Activated CD8-positive, alpha-beta T cell treated with anti-CD3 and anti-CD28 coated beads, Interleukin-2, amount 10 ng/mL, durations not matched to agents 7 days and 5 days (primary cell): ENCODE data around the gene UBE2G1. TPM values are rescaled to one million over a fixed set of nuclear protein-coding genes. Genes with fewer than 3 reads are reported as not detected.
A peak's percentile ranks its signal among the peaks of the same experiment; 100 is the strongest.
"Not testable (repeated sequence)": the region's sequence is repeated elsewhere in the genome, so short reads cannot be mapped to it uniquely, and the experiment has no call there.

Experiments
- ATAC-seq: fragments of 150-1000 bp; cut with Tn5 transposase; one replicate; pipeline ENCODE4 v1.10.0; 2021; ENCODE audit warnings: moderate library complexity
- CTCF ChIA-PET: fragments of 350-600 bp; sonication (Branson Sonifier 250); formaldehyde crosslinking; loops from one replicate; lab custom pipeline; 2021; ENCODE audit warnings: antibody characterized with exemption; lab: Charles Lee
- POLR2A ChIA-PET: fragments of 350-600 bp; sonication (Branson Sonifier 250); formaldehyde crosslinking; loops from one replicate; lab custom pipeline; 2021; ENCODE audit warnings: antibody characterized with exemption; lab: Charles Lee
- DNase-seq: peaks from one replicate; pipeline ENCODE4 v3.0.0-alpha.2; 2020
- H3K27ac Mint-ChIP-seq: one replicate; pipeline ENCODE4 v1.8.0; 2021; ENCODE audit warnings: mild to moderate bottlenecking, mixed read lengths
- H3K27me3 Mint-ChIP-seq: one replicate; pipeline ENCODE4 v1.8.0; 2021; ENCODE audit warnings: low read depth, mixed read lengths
- H3K36me3 Mint-ChIP-seq: one replicate; pipeline ENCODE4 v1.8.0; 2021; ENCODE audit warnings: low read depth, mixed read lengths
- H3K4me1 Mint-ChIP-seq: one replicate; pipeline ENCODE4 v1.8.0; 2021; ENCODE audit warnings: low read depth, mixed read lengths
- H3K4me3 Mint-ChIP-seq: one replicate; pipeline ENCODE4 v1.8.0; 2021; ENCODE audit warnings: mild to moderate bottlenecking, mixed read lengths
- H3K9me3 Mint-ChIP-seq: one replicate; pipeline ENCODE4 v1.8.0; 2022; ENCODE audit warnings: mixed read lengths; ENCODE audit not compliant: insufficient read depth
- total RNA-seq, 2 experiments: library from RNA; stranded (reverse); gene quantifications; one replicate each; pipeline ENCODE4 v1.2.3, GENCODE V29; 2021

The UBE2G1 gene
- total RNA-seq, 2 experiments from 2014 or later, result 69.1 TPM

DNA sequence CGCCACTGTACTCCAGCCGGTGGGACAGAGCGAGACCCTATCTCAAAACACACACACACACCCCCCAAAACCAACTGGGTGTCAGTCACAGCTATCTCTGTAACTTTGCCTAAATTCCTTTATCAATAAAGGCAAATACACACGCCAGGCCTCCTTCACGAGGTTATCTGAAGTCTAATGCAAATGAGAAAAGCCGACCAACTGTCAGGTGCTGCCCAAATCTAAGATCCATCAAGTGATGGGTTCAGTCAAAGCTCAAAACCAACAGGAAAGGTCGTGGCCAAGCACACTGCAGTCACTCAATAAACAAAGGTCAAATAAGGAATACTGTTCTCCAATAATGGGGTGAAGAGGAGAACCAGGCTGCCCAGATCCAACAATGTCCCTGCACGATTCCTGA is 103.8 kb downstream of the UBE2G1 start:
- DNase-seq, result no peak
- peaks cover 5% of the 10 kb centered on the region for H3K9me3 Mint-ChIP-seq
- H3K27me3 Mint-ChIP-seq, result no peaks in the 10 kb centered on the region
- ChIA-PET CTCF (interaction anchor here (1.4 to 2.3 kb wide), 3 partner anchors 10 to 13 kb away, joined by 3 to 11 read pairs (median 10); no protein-coding TSS in a partner anchor), POLR2A (interaction anchor here (1.6 to 1.8 kb wide), 3 partner anchors 13 to 120 kb away, joined by 3 to 13 read pairs (median 11); partner anchors contain the start of genes CYB5D2 and ZZEF1)
- H3K4me3 Mint-ChIP-seq, result peak overlapping the region; percentile 91
- H3K27ac Mint-ChIP-seq, result peak overlapping the region; percentile 89
- peaks cover 44% of the 10 kb centered on the region for H3K36me3 Mint-ChIP-seq
- H3K4me1 Mint-ChIP-seq, result peaks cover 42% of the 10 kb centered on the region
- no peak for ATAC-seq

DNA sequence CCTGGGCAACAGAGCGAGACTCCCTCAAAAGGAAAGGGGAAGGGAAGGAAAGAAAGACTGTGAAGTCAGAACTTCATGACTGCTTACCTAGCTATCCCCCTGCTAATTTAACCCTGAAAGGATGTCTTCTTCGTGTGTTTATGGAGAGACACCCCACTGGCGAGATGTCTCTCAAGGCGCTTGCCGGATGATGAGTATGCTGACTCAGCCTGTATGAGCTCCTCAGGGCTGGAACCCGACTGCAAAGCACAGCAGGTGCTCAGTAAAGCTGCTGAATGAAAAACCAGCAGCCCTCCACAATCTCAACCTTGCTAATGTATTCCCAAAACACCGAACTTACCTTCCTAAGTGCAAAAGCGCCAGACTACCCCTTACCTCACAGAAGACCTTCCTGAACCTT is 105.0 kb downstream of the UBE2G1 start:
- no peak for ATAC-seq
- Mint-ChIP-seq H3K4me3 (peak overlapping the region; percentile 23), H3K4me1 (peaks cover 49% of the 10 kb centered on the region), H3K36me3 (peaks cover 52% of the 10 kb centered on the region), H3K27me3 (no peaks in the 10 kb centered on the region), H3K27ac (no peak overlapping the region), H3K9me3 (peaks cover 5% of the 10 kb centered on the region)
- ChIA-PET POLR2A (interaction anchor here (0.7 kb wide), 1 partner anchor 31 kb away, joined by 3 read pairs; no protein-coding TSS in a partner anchor), CTCF (interaction anchor here (1.1 kb wide), 1 partner anchor 42 kb away, joined by 4 read pairs; no protein-coding TSS in a partner anchor)
- no peak for DNase-seq

DNA sequence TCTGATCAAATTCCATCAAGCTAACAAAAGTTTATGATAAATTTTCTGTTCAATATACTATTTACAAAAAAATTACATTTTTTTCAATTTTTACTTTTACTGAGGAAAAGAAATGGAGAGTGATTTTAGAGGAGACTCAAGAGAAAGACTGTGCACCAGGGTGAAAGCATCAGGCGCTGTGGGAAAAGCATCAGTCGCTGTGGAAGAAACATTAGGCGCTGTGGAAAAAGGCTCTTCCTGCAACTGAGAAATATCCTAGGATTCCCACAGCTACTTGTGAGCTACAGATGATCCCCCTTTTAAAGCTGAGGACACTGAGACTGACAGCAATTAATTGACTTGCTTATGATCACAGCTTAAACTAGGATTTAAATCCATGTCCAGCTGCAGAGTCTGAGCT is 107.6 kb downstream of the UBE2G1 start:
- H3K27ac Mint-ChIP-seq, result no peak overlapping the region
- DNase-seq (no peak), ATAC-seq (no peak)
- H3K27me3 Mint-ChIP-seq, result no peaks in the 10 kb centered on the region
- H3K4me1 Mint-ChIP-seq, result peaks cover 40% of the 10 kb centered on the region
- peaks cover 61% of the 10 kb centered on the region for H3K36me3 Mint-ChIP-seq
- peaks cover 5% of the 10 kb centered on the region for H3K9me3 Mint-ChIP-seq
- H3K4me3 Mint-ChIP-seq, result no peak overlapping the region
- ChIA-PET POLR2A (no interaction called here), CTCF (interaction anchor here (2.2 to 3.3 kb wide), 2 partner anchors 9 kb away, joined by 6 to 22 read pairs; no protein-coding TSS in a partner anchor)

DNA sequence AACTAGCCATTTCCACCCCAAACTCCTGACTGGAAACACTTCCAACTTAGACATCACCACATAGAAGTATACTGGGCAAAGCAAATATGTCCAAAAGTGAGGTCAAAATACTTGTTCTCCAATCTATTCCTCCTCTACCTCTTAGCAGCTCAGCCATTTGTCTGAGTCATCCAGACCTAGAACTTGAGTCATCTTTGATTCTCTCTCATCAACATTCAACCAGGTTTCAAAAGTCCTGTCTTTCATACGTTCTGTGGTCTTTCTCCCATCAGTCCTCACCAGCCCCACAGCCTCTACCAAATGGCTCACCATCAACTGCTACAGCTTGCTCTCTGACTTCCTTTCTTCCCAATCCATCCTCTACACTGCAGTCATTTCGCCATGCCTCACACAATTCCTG is 109.5 kb downstream of the UBE2G1 start:
- peaks cover 58% of the 10 kb centered on the region for H3K36me3 Mint-ChIP-seq
- ATAC-seq (no peak), DNase-seq (no peak)
- H3K27me3 Mint-ChIP-seq, result no peaks in the 10 kb centered on the region
- H3K9me3 Mint-ChIP-seq, result peaks cover 5% of the 10 kb centered on the region
- no peak overlapping the region for H3K4me3 Mint-ChIP-seq
- ChIA-PET POLR2A (no interaction called here), CTCF (interaction anchor here (0.7 kb wide), 1 partner anchor 338 kb away, joined by 3 read pairs; no protein-coding TSS in a partner anchor)
- H3K27ac Mint-ChIP-seq, result no peak overlapping the region
- H3K4me1 Mint-ChIP-seq, result peaks cover 30% of the 10 kb centered on the region

DNA sequence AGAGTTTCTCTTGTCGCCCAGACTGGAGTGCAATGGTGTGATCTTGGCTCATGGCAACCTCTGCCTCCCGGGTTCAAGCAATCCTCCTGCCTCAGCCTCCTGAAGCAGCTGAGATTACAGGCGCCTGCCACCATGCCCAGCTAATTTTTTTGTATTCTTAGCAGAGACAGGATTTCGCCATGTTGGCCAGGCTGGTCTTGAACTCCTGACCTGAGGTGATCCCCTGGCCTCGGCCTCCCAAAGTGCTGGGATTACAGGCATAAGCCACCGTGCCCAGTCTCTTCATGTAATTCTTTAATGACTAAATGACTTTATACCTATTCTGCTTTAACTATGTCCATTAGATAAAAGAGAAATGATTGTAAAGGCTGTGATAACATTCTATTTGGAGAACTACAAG is 111.2 kb downstream of the UBE2G1 start:
- CTCF ChIA-PET, result interaction anchor here (1.0 kb wide), 1 partner anchor 40 kb away, joined by 5 read pairs; no protein-coding TSS in a partner anchor
- H3K36me3 Mint-ChIP-seq, result peaks cover 45% of the 10 kb centered on the region

DNA sequence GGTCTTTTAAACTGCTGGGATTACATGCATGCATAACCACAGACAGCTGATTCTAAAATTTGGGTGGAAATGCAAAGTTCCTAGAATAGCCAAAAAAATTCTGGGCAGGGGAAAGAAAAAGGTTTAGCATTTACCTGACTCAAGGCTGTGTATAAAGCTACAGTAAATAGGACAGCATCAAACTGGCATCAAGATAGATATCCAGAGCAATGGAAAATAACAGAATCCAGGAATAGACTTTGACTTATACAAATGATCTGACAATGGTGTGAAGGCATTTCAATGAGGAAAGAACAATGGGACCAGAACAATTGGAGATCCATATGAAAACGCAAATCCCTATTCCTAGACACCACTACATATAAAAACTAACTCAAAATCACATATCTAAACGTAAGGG is 115.6 kb downstream of the UBE2G1 start:
- H3K4me1 Mint-ChIP-seq, result peaks cover 31% of the 10 kb centered on the region

More for the DNA sequence above, 111.2 kb downstream of the UBE2G1 start:
- H3K9me3 Mint-ChIP-seq, H3K27me3 Mint-ChIP-seq, DNase-seq, H3K27ac Mint-ChIP-seq, ATAC-seq, H3K4me3 Mint-ChIP-seq: not testable (repeated sequence)
- POLR2A ChIA-PET, result interaction anchor here (0.7 kb wide), 1 partner anchor 85 kb away, joined by 3 read pairs; no protein-coding TSS in a partner anchor
- peaks cover 27% of the 10 kb centered on the region for H3K4me1 Mint-ChIP-seq

DNA sequence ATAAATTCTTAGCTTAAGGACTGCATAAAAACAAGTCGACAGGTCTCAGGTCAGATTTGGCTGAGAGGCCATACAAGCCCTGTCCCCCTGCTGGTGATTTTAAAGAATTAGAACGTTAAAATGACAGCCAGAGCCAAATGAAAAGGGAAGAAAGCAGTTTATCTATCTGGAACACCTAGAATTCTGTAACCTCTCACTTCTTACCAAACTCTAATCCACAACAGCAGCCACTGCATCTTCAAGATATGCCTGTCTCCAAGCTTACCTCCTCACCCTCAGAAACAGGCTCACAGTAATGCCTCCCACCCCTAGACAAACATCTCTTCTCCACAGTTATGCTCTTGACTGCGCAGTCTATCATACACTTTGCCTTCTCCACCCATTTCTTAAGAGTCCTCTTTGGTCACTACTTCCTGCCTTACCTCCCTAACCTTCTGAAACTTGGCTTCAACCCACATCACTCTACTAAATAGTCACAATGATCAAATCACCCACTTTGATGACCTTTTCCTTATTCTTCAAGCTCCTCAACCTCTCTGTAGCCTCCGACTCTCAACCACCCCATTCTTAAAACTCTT is 116.9 kb downstream of the UBE2G1 start:
- no peak overlapping the region for H3K4me3 Mint-ChIP-seq
- DNase-seq, result no peak
- peaks cover 27% of the 10 kb centered on the region for H3K4me1 Mint-ChIP-seq
- no peak for ATAC-seq
- H3K27me3 Mint-ChIP-seq, result no peaks in the 10 kb centered on the region
- peak overlapping the region; percentile 37 for H3K27ac Mint-ChIP-seq
- no peaks in the 10 kb centered on the region for H3K9me3 Mint-ChIP-seq
- H3K36me3 Mint-ChIP-seq, result peaks cover 22% of the 10 kb centered on the region
- POLR2A ChIA-PET, result interaction anchor here (2.2 kb wide), 1 partner anchor 14 kb away, joined by 11 read pairs; the partner anchor contains the start of gene ANKFY1
- CTCF ChIA-PET, result interaction anchor here (0.6 to 3.9 kb wide), 15 partner anchors 9 to 157 kb away, joined by 3 to 22 read pairs (median 8); partner anchors contain the start of gene ANKFY1

More for the DNA sequence above, 115.6 kb downstream of the UBE2G1 start:
- H3K9me3 Mint-ChIP-seq, result no peaks in the 10 kb centered on the region
- DNase-seq (no peak), ATAC-seq (no peak)
- H3K4me3 Mint-ChIP-seq, result no peak overlapping the region
- no peaks in the 10 kb centered on the region for H3K27me3 Mint-ChIP-seq
- ChIA-PET CTCF (interaction anchor here (1.3 to 3.9 kb wide), 9 partner anchors 9 to 375 kb away, joined by 3 to 22 read pairs (median 9); partner anchors contain the start of gene ANKFY1), POLR2A (interaction anchor here (2.2 kb wide), 1 partner anchor 12 kb away, joined by 11 read pairs; the partner anchor contains the start of gene ANKFY1)
- peaks cover 22% of the 10 kb centered on the region for H3K36me3 Mint-ChIP-seq
- no peak overlapping the region for H3K27ac Mint-ChIP-seq

DNA sequence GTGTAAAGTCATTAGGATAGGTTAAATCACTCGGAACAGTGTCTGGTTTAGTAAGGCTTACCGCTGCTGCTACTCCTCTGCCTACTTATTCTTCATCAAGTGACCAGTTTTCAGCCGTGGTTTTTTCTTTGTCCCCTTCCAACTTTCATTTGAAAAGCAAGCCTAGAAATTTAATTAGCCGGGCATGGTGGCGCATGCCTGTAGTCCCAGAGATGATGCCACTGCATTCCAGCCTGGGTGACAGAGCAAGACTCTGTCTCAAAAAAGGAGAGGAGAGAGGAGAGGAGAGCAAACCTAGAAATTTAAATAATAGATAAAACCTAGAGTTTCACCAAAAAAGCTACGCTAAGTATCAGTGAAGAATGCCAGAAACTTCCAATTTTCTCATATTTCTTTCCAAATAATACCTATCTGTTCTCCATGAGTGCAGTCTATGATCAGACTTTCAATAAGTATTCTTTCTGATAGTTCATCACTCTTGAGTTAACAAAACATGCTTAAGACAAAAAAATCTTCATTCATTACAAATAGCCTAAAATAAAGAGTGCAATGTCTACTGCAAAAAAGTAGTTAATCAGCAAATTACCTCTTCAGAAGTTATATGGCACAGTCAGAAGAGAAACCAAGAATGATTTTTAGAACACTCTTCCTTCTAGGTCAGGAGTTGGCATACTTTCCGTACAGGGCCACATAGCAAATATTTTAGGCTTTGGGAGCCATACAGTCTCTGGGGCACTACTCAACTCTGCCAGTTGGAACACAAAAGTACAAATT is 117.8 kb downstream of the UBE2G1 start:
- Mint-ChIP-seq H3K4me1 (peaks cover 27% of the 10 kb centered on the region), H3K27ac (no peak overlapping the region)

DNA sequence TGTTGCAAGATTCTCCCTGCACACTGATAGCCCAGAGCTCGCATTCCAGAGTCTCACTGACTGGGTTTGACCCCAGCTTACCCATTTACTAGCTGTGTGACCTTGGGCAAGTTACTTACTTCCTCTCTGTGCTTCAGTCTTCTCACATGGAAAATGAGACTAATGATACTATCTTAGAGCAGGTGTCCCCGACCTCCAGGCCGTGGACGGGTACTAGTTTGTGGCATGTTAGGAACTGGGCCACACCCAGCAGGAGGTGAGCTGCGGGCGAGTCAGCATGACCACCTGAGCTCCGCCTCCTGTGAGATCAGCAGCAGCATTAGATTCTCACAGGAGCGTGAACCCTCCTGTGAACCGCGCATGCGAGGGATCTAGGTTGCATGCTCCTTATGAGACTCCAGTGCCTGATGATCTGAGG is 118.5 kb downstream of the UBE2G1 start:
- CTCF ChIA-PET, result interaction anchor here (0.7 to 1.5 kb wide), 5 partner anchors 14 to 56 kb away, joined by 3 to 4 read pairs (median 4); no protein-coding TSS in a partner anchor
- Mint-ChIP-seq H3K27ac (peak overlapping the region; percentile 48), H3K27me3 (no peaks in the 10 kb centered on the region), H3K36me3 (peaks cover 20% of the 10 kb centered on the region), H3K4me3 (no peak overlapping the region), H3K9me3 (no peaks in the 10 kb centered on the region), H3K4me1 (peaks cover 24% of the 10 kb centered on the region)
- ATAC-seq (no peak), DNase-seq (no peak)
- POLR2A ChIA-PET, result no interaction called here

More for the DNA sequence above, 117.8 kb downstream of the UBE2G1 start:
- Mint-ChIP-seq H3K4me3 (no peak overlapping the region), H3K9me3 (no peaks in the 10 kb centered on the region), H3K27me3 (no peaks in the 10 kb centered on the region), H3K36me3 (peaks cover 23% of the 10 kb centered on the region)
- ATAC-seq, result no peak
- ChIA-PET POLR2A (interaction anchor here (2.2 kb wide), 1 partner anchor 14 kb away, joined by 11 read pairs; the partner anchor contains the start of gene ANKFY1), CTCF (interaction anchor here (0.6 to 3.9 kb wide), 13 partner anchors 8 to 158 kb away, joined by 3 to 22 read pairs (median 8); partner anchors contain the start of gene ANKFY1)
- DNase-seq, result no peak

DNA sequence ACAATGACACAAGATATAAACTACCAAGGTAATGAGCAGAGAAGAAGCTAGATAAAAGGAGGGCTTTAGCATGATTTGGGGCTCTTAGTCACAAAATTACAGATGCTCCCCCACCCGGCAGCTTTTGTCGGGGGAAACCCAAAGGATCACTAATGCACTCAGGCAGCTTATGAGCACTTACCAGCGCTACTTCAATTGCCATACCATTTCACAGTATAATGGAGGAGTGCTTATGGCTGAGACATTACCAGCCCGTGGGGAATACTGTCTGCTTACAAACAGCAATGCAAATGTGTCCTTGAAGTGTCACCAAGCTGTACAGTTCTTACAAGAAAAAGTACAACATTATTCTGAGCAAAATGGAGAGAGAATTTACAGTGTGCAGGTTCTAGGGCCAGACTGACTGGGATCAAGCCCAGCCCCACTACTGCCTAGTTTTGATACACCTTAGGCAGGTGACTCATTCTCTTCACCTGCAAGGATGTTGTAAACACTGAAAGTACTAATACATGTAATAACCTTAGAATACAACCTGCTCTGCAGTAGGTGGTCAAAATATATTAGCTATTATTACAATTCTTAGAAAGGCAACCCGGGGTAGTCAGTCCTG is 119.0 kb downstream of the UBE2G1 start:
- CTCF ChIA-PET, result interaction anchor here (0.7 to 1.6 kb wide), 6 partner anchors 13 to 57 kb away, joined by 3 to 6 read pairs (median 4); no protein-coding TSS in a partner anchor
- ATAC-seq (no peak), DNase-seq (no peak)
- H3K4me3 Mint-ChIP-seq, result no peak overlapping the region
- no peak overlapping the region for H3K27ac Mint-ChIP-seq
- peaks cover 24% of the 10 kb centered on the region for H3K4me1 Mint-ChIP-seq
- no peaks in the 10 kb centered on the region for H3K27me3 Mint-ChIP-seq
- no peaks in the 10 kb centered on the region for H3K9me3 Mint-ChIP-seq
- H3K36me3 Mint-ChIP-seq, result peaks cover 20% of the 10 kb centered on the region
- POLR2A ChIA-PET, result interaction anchor here (1.1 kb wide), 1 partner anchor 27 kb away, joined by 3 read pairs; no protein-coding TSS in a partner anchor
